Measurements from ENCODE around the gene IGSF23. TPM values are rescaled to one million over a fixed set of nuclear protein-coding genes. Genes with fewer than 3 reads are reported as not detected.
A peak's percentile ranks its signal among the peaks of the same experiment; 100 is the strongest.

The IGSF23 gene
- total and polyA plus RNA-seq, 2 of the 4 experiments (the other 2 are of a cell fraction), result 0.27 TPM; not detected in 1

DNA sequence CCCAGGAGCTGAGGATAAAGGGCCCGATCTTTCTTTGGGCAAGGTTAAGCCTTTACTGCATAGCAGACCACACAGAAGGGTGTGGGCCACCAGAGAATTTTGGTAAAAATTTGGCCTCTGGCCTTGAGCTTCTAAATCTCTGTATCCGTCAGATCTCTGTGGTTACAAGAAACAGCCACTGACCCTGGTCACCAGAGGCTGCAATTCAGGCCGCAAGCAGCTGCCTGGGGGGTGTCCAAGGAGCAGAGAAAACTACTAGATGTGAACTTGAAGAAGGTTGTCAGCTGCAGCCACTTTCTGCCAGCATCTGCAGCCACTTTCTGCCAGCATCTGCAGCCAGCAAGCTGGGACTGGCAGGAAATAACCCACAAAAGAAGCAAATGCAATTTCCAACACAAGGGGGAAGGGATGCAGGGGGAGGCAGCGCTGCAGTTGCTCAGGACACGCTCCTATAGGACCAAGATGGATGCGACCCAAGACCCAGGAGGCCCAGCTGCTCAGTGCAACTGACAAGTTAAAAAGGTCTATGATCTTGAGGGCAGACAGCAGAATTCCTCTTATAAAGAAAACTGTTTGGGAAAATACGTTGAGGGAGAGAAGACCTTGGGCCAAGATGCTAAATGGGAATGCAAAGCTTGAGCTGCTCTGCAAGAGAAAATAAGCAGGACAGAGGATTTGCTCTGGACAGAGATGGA, 49.5 kb downstream of the IGSF23 start:
- 57% methylated on average over 4 of the region's 7 CpGs; no CpG with 5 or more reads in 1 of the 2 experiments for WGBS, 2 experiments (ENCODE audit: extremely low coverage in 2 of 2, insufficient read length in 1 of 2)
- in situ Hi-C loops (cut with MboI; ENCODE audit: low sequenced_read_pairs) (no loop called here), dilution Hi-C loops (cut with HindIII; ENCODE audit: low sequenced_read_pairs, unreplicated experiment) (no loop called here), intact Hi-C loops (cut with micrococcal nuclease) (no loop called here)
- Histone ChIP-seq H3K4me1 (ENCODE audit: control insufficient read depth, insufficient read depth, low read length) (no peaks in the 10 kb centered on the region), H2AK5ac (ENCODE audit: low read depth, low read length) (no peak overlapping the region), H2AK9ac (replicated peaks; ENCODE audit: low read depth, low read length, poor library complexity) (no peak overlapping the region), H3K18ac (ENCODE audit: low read depth, low read length) (no peak overlapping the region), H2BK5ac (ENCODE audit: low read depth, low read length, poor library complexity, severe bottlenecking) (no peak overlapping the region), H4K8ac (ENCODE audit: low read depth in 2 of 2, low read length in 2 of 2) (0 out of 4 replicates have a peak overlapping the region, but pooled peaks of 1 of the 2 experiments have one; percentile 41), H3K9ac (ENCODE audit: low read depth, low read length) (no peak overlapping the region), H4K5ac (ENCODE audit: low read depth, low read length) (no peak overlapping the region), H3K4me2 (ENCODE audit: low read depth, low read length) (no peak overlapping the region), H3K23ac (ENCODE audit: low read depth, low read length) (no peak overlapping the region), H3K4me3 (ENCODE audit: insufficient read depth, low read depth, low read length) (no peak overlapping the region), H4K91ac (ENCODE audit: insufficient read depth, low read depth, low read length) (no peak overlapping the region), H3K9me3 (ENCODE audit: control insufficient read depth, insufficient read depth, low read length) (no peaks in the 10 kb centered on the region), H2BK15ac (ENCODE audit: low read depth, low read length) (no peak overlapping the region), H3K9me1 (ENCODE audit: insufficient read depth, low read length) (peaks cover 7% of the 10 kb centered on the region; the same call in 1 of the 2 replicates), H3K36me3 (ENCODE audit: control insufficient read depth, insufficient read depth, low read length) (peaks cover 57% of the 10 kb centered on the region), H2BK20ac (ENCODE audit: low read depth, low read length) (no peak overlapping the region), H4K20me1 (ENCODE audit: insufficient read depth, low read length) (no peaks in the 10 kb centered on the region), H3K27ac (ENCODE audit: insufficient read depth, low read length) (no peak overlapping the region), H2AFZ (replicated peaks; ENCODE audit: low read length, poor library complexity) (no peak overlapping the region), H3K4ac (ENCODE audit: low read depth, low read length) (no peak overlapping the region), H3K79me1 (ENCODE audit: low read depth in 1 of 2, low read length in 2 of 2) (peaks cover 26 to 57% of the 10 kb centered on the region in 2 experiments; a peak in 3 of 4 replicates), H3K14ac (replicated peaks; ENCODE audit: low read depth, low read length) (no peak overlapping the region), H3K56ac (ENCODE audit: extremely low read depth, insufficient read depth, low read length) (no peak overlapping the region), H3K27me3 (ENCODE audit: control insufficient read depth, insufficient read depth, low read length) (no peaks in the 10 kb centered on the region), H2BK120ac (ENCODE audit: low read depth, low read length) (no peak overlapping the region)
- ChIA-PET CTCF (interaction anchor here (1.0 to 1.8 kb wide), 2 partner anchors 56 to 92 kb away, joined by 3 to 15 read pairs; no protein-coding TSS in a partner anchor), POLR2A (ENCODE audit: unreplicated experiment) (no interaction called here)
- DNase-seq (peak; percentile 31), ATAC-seq (ENCODE audit: low read depth) (no peak)
- TSS peak; percentile 25 for BruUV-seq (replicated peaks)
- TF ChIP-seq RFX5 (IDR thresholded peaks at IDR 0.05; ENCODE audit: low read depth, low read length) (no peak), BHLHE40 (IDR thresholded peaks at IDR 0.05; ENCODE audit: low read depth, low read length) (no peak), ELK1 (IDR thresholded peaks at IDR 0.05; ENCODE audit: borderline replicate concordance, low read depth, low read length) (no peak), FOS (IDR thresholded peaks at IDR 0.05; ENCODE audit: low read depth, low read length) (no peak), RCOR1 (IDR thresholded peaks at IDR 0.05; ENCODE audit: insufficient replicate concordance, low read length) (no peak), SMC3 (IDR thresholded peaks at IDR 0.05; ENCODE audit: low read depth, low read length) (no peak), MAZ (IDR thresholded peaks at IDR 0.05; ENCODE audit: borderline replicate concordance, low read depth, low read length) (no peak), RAD21 (IDR thresholded peaks at IDR 0.05; ENCODE audit: low read length) (no peak), CEBPB (IDR thresholded peaks at IDR 0.05; ENCODE audit: low read depth, low read length) (no peak), USF2 (IDR thresholded peaks at IDR 0.05; ENCODE audit: low read depth, low read length) (no peak), MXI1 (IDR thresholded peaks at IDR 0.05; ENCODE audit: borderline replicate concordance, low read depth, low read length) (no peak), POLR2A (IDR thresholded peaks at IDR 0.05; ENCODE audit: low read depth, low read length) (no peak), NFE2L2 (IDR thresholded peaks at IDR 0.05; ENCODE audit: low read depth, low read length) (no peak), MAFK (IDR thresholded peaks at IDR 0.05; ENCODE audit: low read depth, low read length) (no peak), CHD1 (IDR thresholded peaks at IDR 0.05; ENCODE audit: low read depth, low read length) (no peak)

Data from IMR-90 (cell line).